ENCODE data around the gene AMPD3.
A peak's percentile ranks its signal among the peaks of the same experiment; 100 is the strongest.
"Not testable (repeated sequence)": the region's sequence is repeated elsewhere in the genome, so short reads cannot be mapped to it uniquely, and the experiment has no call there.

AMPD3 gene

DNA sequence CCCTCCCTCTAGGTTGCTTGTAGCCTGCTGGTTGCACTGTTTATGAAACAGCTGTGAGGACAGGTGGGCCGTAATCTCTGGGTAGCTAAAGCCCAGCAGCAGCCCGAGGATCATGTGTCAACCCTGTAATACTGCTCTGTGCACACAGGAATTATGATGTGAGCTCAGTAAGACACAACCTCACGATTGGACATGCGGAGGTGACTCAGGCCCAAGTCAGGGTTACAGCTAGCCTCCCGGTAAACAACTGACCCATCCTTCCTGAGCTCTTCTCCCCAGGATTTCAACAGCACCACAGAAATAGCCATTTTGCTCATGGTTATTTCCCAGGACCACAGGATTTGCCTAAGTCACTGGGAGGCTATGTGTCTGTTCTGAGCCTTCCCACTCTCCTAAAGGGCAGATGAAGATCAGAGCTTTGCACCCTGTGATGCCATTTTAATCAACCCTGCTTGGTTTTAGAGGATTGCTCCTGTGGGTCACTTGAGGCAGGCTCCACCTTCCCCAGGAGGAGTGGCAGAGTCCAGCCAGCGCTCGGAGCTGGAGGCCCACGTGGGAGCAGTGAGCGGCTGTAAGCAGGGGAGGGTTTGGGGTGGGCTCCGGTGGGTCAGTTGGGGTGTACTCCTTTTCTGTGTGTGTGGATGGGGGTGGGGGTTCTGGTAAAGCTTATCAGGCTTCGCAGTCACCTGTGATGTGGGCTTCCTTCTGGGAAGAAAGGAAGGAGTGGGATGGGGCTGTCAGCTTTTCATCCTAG is at the start of gene AMPD3:
AMPD3 (plus strand) TSS at position 387 of the 754 bp plus-strand sequence. CDS start 6,256 bp downstream, outside the sequence.
- peak; percentile 34 for DNase-seq

DNA sequence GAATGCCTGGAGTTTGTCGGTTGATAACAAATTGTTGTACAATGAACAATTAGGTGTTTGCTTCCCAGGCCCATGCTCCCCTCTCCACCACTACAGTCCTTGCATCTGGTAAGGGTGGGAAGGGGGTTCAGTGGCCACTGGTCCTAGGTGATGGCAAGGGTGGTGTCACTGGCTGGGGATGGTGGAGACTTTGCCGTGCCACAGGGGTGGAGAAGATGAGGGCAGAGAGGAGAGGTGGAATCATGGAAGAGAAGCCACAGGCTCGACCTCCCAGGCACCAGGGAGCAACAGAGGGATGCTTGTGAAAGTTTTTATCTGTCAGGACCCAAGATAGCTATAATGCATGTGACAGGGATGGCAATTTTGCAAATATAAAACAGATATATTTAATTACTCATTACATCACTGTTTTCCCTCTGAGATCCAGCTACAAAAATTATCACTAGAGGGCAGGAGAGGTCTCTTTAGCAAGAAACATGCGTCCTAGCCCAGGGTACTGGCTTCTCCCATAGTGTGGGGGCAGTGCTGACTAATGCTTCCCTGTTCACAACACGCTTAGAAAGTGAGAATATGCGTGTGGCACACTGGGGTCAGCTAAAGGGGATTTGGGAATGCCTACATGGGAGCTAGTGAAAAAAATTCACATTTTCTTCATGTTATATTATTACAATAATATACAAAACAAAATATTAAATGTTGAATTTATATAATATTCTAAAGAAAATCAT is 49.0 kb upstream of the AMPD3 start:
- peak; percentile 93 for DNase-seq

DNA sequence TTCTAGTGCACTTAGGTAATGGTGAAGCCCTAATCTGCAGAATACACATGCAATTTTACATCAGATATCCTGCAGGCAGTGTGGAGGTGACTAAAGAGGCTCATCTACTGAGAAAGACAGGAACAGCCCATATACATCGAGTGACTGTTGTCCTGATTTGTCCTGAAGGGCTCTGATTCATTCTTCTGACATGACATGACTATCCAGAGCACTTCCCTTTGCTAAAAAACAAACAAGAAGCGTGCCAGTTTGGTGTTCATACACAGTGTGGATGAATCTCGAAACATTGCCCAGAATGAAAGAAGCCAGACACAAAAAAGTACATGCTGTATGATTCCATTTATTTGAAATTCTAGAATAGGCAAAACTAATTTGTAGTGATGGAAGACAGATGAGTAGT is 48.0 kb upstream of the AMPD3 start:
- DNase-seq, result peak; percentile 11

DNA sequence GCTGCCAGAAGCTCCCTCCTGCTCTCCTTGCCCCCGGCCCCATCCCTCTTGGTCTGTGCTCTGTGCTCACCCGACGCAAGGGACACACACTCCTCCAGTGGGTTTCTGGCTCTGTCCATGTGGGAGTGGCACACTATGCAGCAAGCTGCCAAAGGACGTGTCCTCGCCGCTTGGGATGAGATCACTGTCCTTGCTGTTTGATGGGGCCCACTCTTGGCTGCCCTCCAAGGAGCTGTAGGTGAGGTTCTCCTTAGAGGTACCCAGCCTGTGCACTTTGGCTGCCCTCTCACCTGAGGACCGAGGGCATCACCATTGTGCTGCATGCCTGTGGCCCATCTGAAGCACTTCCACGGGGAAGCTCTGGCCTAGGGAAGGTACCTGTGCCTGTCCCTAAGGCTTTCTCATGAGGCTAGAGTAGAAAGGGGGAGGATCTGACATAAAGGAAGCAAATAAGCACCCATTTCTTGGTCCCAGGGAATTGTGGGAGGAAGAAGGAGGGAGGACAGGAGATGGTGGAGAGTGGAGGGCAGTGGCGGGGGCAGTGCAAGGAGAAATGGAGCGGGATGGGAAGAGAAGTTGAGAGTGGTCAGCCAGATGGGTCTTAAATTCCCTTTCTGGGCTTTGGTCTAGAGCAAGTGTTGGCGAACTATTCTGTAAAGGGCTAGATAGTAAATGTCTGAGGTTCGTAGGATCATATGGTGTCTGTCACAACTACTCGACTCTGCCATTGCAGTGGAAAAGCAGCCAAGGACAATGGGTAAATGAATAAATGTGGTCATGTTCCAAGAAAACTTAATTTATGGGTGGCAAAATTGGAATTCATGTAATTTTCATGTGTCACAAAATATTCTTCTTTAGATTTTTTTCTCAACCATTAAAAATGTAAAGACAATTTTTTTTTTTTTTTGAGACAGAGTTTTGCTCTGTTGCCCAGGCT is 47.0 kb upstream of the AMPD3 start:
- DNase-seq, result no peak

DNA sequence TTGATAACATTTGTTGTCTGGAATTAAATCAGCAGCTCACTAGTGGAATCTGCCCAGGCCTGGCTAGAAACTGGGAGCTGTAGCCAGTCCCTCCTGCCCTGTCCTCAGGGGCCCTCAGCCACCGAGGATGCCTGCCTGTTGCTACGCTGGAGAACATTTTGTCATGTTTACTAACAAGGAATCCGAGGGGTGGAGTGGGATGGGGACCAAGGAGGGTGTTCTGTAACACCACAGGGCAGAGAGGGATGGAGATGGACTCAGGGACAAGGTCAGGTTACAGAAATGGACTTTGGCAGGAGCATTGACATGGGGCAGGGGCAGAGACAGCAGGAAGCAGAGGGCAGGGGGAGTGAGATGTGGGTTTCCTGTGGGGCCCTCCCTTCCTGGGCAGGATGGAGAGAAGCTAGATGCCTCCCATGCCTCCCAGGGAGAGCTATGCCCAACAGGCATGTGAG is 45.8 kb upstream of the AMPD3 start:
- DNase-seq, result no peak

DNA sequence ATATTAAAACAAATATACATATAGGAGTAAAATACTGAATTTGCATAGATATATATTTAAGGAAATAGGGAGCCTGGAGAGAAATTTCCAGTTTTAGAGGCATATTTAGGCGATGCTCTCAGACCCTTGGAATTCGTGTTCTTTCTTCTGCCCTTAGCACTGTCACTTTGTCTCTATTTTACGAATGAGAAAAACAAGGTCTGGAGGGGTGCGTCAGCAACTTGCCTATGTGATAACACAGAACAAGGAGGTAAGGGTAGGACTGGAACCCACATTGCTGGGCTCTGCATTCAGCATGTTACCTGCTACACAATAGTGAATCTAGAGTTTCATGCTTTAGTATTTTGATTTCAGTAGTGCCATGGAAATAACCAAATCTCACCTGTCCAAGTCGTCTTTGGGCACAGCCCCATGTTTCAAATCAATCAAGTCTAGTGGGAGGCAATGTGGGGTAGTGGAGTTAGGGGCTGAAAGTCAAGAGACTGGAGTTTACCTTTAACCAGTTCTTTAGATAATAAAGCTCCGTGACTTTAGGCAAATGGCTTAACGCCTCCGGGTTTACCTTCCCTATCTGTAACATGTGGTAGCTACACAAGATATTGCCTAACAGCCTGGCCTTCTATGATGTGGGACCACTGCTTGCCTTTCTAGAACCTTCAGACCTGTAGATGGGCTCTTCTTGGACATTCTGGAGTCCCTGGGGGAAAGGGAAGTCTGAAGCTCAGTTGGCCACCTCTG is 44.8 kb upstream of the AMPD3 start:
- no peak for DNase-seq

DNA sequence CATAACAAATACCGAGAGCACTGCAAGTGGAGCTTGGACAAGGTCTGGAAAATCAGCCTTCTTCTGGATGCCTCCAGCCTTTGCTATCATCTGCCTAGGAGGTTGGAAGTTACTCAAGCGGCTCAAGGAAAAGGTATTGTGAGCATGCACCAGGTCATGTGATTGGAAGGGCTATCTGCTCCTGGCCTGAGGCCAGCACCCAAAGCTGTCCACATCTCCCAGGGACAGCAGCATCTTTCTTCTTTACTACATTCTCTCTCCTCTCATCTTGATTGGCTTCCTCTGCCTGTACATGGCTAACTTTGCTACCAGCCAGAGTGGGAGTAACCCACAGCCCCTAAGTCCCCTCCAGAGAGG is 44.2 kb upstream of the AMPD3 start:
- no peak for DNase-seq

DNA sequence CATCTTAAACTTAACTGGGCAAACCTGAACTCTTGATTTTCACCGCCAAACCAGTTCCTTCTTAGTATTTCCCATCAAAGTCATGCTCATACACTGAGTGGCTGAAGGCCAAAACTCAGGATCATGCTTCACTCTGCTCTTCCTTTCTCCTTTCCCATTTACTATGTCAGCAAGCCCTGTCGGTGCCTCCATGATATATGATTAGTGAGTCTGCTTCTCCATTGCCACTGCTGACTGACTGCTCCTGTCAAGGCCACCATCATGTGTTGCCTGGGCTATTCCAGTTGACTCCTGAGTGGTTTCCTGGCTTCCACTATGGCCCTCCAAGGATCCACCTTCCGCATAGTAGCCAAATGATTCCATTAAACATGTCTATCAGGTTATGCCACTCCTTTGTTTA is 42.8 kb upstream of the AMPD3 start:
- DNase-seq, result no peak

DNA sequence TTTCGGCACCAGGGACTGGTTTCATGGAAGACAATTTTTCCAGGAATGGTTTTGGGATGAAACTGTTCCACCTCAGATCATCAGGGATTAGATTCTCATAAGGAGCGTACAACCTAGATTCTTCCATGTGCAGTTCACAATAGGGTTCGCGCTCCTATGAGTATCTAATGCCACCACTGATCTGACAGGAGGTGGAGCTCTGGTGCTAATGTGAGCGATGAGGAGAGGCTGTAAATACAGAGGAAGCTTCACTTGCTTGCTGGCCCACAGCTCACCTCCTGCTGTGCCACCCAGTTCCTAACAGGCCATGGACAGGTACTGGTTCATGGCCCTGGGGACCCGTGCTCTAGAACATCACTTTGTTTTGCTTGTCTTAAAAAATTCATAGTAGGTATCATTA is 41.8 kb upstream of the AMPD3 start:
- DNase-seq, result peak; percentile 65

DNA sequence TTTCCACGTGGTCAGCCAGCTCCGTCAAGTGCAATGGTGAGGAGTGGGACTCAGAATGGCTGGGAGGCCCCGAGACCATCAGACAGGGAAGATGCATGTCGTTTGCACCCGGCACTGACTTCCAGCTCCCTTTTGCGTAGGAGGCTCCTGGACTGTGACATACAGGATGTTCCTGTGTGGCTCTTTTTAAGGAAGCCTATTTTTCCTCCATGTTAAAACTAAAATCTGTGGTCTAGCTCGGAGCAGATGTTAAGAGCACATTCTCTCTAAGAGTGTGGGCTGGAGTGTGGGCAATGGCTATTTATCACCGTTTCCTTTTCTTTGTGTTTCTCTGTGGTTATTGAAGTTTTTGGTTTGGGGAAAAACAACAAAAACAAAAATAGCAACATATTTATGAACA is 40.9 kb upstream of the AMPD3 start:
- DNase-seq, result no peak

DNA sequence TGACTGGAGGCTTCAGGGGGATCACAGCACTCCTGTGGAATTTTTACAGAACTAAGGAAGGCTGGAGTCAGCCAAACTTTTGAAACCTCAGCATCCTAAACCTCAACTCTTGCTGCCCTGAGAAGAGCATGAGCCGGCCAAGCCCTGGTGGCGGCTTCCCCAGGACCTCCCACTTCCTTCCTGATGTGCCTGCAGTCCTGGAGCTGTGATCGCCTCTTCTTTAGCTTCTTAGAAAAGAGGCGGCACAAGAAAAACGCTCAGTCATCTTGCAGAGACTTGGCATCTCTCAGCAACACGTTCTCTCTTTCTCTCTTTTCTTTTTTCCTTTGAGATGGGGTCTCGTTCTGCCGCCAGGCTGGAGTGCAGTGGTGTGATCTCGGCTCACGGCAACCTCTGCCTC is 40.4 kb upstream of the AMPD3 start:
- DNase-seq, result peak; percentile 27

DNA sequence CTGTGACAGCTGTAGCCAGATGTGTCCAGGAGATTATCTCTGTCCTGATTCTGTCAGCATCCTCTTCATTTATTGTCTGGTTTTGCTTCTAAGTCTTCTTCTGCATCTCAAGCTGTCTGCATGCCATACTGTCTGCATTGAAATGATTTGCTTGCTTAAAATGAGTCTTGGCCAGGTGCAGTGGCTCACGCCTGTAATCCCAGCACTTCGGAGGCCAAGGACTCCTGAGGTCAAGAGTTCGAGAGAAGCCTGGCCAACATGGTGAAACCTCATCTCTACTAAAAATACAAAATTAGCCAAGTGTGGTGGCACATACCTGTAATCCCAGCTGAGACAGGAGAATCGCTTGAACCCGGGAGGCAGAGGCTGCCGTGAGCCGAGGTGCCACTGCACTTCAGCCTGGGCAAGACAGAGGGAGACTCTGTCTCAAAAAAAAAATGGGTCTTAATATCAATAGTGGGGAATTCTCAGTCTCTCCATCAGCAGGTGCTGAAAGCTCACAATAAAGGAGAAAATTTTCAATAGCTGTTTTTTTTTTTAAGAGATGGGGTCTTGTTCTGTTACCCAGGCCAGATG is 39.2 kb upstream of the AMPD3 start:
- DNase-seq, result no peak

DNA sequence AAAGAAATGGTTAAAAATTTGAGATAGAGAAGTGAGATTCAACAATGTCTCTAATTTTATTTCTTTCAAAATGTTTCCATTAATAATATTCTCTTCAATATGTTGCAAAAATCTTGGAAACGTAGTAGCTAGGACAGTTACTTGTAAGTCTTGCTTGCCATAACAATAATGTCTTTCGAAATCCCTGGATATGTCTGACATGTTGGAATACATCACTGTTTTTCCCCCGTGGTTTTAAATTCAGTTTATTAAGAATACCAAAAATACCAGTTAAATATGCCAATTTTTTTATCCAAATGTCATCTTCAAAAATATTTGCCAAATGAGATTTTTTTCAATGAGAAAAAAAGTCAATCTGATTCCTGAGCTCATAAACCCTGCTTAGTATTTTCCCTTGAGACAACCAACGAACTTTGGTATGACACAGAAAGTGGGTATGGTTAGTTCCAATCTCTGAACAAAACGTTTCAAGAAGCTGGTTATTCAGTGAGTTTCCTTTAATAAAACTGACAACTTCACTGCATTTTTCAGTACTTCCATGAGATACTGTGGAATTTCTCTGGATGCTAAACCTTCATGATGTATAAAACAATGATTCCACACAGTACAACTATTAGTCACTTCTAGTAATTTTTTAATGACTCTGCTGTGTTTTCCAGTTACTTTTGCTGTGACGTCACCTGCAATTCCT is 36.7 kb upstream of the AMPD3 start:
- DNase-seq, result no peak

DNA sequence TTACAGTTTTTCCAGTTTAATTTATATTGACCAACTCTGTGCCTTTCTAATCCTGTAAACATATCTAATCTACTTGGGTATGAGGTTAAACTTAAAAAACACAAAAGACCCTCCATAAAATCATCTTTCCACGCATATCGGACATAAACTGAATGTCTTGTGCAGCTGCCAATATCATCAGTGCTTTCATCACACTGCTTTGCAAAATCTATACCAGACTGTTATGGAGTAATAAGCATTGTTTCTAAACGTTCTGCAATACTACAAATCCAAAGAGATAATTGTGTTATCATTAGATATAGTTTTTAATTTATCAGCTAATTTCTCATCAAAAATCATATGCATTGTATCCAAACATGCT is 36.1 kb upstream of the AMPD3 start:
- DNase-seq, result no peak

DNA sequence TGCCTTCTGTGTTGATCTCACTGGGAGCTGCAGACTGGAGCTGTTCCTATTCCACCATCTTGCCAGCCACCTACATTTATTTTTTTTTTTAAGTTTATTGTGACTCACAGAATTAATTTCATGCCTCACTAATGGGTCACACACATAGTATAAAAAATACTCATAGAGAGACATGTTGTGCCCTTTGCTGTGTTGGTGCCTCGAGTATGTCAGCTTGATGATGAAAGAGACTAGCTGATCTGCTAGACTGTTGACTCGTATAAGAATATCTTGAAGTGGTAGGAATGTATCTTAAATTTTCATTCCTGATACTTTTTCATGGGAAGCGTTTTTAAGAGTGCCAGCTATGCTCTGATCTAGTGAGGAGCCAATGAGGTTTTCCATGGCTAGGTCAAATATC is 28.6 kb upstream of the AMPD3 start:
- DNase-seq, result no peak

DNA sequence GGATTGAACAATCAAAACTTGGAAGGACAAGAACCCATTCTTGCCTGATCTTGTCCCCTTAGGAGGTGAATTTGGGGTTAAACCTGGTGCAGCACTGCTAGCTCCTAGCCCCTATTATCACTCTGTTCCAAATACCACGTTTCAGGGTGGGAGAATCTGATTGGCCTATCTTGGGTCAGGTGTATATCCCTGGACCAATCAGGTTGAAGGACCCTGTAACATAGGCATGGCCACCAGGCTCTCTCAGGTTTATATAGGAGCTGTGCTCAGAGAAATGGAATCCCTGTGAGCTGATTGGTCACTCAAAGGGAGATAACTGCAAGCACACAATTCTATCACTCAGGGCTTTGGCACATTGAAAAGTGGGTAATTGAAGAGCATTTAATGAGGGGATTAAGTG is 26.6 kb upstream of the AMPD3 start:
- DNase-seq, result no peak

DNA sequence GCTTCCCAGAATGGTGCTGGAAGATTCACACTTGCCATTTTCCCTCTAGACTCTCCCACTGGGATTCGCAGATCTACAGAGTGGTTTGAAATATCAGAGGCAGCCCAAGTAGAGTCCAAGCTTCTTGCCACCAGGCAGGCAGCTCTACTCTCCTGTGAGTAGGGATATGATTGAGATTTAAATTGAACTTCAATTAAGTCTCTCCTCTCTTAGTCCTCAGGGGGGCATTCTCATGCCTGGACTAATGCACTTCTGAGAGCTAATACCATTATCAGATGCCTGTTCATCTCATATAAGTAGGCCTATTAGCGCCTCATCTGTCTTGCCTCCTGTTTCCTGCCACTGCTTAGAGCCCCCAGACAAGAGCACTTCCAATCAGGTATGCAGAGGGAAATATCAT is 25.5 kb upstream of the AMPD3 start:
- no peak for DNase-seq

DNA sequence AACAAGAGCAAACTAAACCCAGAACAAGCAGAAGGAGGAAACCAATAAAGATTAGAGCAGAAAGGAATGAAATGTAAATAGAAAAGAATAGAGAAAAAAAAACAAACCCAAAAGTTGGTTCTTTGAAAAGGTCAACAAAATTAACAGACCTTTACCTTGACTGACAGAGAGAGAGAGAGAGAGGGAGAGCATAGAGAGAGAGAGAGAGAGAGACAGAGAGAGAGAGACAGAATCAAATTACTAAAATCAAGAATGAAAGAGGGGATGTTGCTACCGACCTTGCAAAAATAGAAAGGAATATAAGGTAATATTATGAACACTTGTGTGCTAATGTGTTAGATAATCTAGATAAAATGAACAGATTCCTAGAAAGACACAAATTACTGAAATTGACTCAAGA is 22.6 kb upstream of the AMPD3 start:
- no peak for DNase-seq

DNA sequence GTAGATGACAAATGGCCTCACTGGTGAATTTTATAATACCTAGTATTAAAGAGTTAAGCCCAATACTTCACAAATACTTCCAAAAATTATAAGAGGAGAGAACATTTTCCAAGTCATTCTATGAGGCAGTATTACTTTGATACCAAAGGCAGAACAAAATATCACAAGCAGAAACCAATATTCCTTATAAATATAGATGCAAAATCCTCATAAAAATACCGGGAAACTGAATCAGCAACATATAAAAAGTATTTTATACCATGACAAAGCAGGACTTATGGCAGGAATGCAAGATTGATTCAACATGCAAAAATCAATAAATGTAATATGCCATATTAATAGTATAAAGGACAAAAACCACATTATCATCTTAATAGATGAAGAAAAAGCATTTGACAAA is 22.1 kb upstream of the AMPD3 start:
- no peak for DNase-seq

DNA sequence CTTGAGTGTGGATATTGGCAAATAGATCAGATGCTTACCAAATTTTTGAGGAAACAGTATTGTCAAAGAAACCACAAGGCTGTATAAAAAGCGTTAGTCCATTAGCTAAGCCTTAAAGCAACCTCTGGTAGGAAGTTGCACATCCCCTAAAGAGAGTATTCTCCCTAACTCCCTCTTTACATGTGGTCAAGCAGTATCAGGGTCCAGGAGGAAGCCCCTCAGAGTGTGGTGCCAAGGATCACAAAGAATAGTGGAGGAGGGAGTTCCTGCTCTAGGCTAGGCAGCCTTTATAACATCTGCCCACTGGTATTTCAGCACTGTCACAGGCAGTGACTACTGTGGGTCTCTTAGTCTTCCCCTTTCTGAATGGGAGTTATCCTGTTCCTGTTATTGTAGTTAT is 18.8 kb upstream of the AMPD3 start:
- peak; percentile 50 for DNase-seq

DNA sequence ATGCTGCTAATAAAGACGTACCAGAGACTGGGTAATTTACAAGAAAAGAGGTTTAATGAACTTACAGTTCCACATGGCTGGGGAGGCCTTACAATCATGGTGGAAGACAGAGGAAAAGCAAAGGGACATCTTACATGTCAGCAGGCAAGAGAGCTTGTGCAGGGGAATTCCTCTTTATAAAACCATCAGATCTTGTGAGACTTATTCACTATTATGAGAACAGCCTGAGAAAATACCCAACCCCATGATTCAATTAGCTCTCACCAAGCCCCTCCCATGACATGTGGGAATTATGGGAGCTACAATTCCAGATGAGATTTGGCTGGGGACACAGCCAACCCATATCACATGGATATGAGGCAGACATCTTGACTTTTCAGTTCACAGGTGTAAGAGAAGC is 18.4 kb upstream of the AMPD3 start:
- DNase-seq, result not testable (repeated sequence)

DNA sequence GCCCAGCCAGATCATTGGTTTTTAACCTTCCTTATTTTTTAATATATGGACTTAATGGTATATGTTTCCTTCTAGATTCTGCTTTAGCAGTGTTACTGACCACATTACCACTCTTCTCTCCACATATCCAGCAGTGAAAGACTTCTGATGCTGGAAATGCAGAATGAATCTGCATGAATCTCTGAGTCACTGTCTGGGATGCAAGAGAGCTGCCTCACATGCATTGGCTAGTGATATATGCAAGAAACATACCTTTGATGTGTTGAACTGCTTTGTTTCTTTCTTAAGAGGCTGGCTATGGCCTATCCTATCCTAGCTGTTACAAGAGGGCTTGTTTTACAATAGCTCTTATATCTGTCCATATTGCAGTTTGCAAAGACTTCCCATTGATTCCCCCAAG is 16.6 kb upstream of the AMPD3 start:
- no peak for DNase-seq

All from OCI-M1 (cell line).